HFF-Myc (cell line): ENCODE measurements around the gene ADAMTSL1.

Experiments
- DNase-seq: peaks from one replicate; pipeline ENCODE4 v3.0.0-alpha.2; 2011; ENCODE audit warnings: low read depth; ENCODE audit errors: extremely low read depth
- H3K4me3 ChIP-seq: replicated peaks from 2 replicates; pipeline ENCODE4 v1.5.1; 2011; ENCODE audit warnings: low read depth, mild to moderate bottlenecking, control low read depth, low read length
- TF ChIP-seq, protein P1 (sequence below): IDR thresholded peaks from 2 replicates; pipeline ENCODE4 v1.5.1; 2012; ENCODE audit warnings: mild to moderate bottlenecking, low read depth, low read length, control low read depth; ENCODE audit errors: missing control alignments

The ADAMTSL1 gene

DNA sequence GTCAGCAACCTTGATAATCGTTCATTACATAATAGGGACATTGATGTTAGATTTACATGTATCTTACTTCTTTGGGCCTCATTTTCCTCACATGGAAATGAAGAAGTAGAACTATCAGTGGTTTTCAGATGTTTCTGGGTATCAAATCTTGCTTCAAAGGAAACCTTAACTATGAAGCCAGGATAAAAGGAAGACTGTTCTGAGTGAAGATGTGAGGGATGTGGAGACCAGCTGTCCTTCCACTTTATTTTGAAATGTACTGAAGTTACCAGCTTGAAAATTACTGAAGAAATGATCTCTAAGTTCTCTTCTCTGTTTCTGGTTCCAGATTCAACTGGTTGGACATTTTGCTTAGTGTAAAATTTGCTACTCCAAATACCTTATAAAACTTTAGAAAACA lies 186.0 kb downstream of the ADAMTSL1 start:
- TF ChIP-seq, protein P1, sequence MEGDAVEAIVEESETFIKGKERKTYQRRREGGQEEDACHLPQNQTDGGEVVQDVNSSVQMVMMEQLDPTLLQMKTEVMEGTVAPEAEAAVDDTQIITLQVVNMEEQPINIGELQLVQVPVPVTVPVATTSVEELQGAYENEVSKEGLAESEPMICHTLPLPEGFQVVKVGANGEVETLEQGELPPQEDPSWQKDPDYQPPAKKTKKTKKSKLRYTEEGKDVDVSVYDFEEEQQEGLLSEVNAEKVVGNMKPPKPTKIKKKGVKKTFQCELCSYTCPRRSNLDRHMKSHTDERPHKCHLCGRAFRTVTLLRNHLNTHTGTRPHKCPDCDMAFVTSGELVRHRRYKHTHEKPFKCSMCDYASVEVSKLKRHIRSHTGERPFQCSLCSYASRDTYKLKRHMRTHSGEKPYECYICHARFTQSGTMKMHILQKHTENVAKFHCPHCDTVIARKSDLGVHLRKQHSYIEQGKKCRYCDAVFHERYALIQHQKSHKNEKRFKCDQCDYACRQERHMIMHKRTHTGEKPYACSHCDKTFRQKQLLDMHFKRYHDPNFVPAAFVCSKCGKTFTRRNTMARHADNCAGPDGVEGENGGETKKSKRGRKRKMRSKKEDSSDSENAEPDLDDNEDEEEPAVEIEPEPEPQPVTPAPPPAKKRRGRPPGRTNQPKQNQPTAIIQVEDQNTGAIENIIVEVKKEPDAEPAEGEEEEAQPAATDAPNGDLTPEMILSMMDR, result no peak
- DNase-seq, result no peak
- H3K4me3 ChIP-seq, result no peak overlapping the region

DNA sequence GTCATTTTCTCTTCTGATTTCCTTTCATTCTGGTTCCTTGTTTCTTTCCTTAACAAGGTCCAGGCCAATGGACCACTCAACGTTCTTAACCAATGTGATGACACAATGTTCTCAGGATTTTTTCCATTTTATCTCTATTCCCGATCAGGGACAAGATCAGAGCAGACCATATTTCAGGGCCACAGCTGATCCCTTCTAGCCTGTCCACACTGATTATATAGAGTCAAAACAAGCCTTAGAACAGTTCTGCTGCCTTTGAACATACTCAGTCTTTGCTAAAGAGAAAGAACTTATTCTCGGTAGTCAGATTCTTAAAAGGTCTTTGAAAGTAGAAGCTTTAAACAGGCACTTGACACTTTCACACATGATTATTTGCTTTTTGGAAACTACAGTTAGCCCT lies 188.4 kb downstream of the ADAMTSL1 start:
- DNase-seq, result no peak
- H3K4me3 ChIP-seq, result no peak overlapping the region
- TF ChIP-seq, protein P1, result no peak

DNA sequence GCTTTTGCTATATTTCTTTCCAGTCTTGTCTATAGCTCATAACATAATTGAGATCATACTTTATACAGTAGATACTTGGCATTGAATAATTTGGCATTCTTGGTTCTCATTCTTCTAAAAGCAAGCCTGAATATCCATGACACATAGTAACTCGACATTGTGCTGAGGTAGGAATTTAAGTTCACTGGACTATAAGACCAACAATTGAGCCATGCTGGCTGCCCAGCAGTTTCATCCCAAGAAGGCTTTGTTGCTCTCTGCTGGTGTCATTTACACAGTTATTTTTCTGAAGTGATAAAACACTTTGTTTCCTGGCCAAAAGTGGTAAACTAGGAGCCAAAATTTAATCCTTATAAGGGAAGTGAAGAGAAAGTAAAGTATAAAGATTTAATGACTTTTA lies 192.0 kb downstream of the ADAMTSL1 start:
- TF ChIP-seq, protein P1, result no peak
- DNase-seq, result no peak

DNA sequence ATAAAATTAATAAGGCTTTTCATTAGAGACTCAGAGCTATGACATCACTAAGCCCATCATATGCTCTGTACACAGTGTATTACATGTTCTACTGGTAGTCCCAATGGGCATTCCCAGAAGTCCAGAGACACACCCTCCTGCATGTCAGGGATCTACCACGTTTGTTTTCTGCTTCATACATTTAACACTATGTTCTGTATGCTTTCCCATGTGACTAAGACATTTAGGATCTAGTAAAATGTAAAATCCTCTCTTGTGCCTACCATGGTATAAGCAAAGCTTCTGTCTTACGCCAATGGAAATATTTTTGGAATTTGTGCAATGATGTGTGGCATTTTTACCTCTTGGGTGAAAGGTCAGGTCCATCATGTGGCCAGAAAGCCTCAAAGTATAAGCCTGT lies 192.4 kb downstream of the ADAMTSL1 start:
- DNase-seq, result no peak
- no peak overlapping the region for H3K4me3 ChIP-seq
- TF ChIP-seq, protein P1, result no peak

More for the DNA sequence above, 192.0 kb downstream of the ADAMTSL1 start:
- no peak overlapping the region for H3K4me3 ChIP-seq

DNA sequence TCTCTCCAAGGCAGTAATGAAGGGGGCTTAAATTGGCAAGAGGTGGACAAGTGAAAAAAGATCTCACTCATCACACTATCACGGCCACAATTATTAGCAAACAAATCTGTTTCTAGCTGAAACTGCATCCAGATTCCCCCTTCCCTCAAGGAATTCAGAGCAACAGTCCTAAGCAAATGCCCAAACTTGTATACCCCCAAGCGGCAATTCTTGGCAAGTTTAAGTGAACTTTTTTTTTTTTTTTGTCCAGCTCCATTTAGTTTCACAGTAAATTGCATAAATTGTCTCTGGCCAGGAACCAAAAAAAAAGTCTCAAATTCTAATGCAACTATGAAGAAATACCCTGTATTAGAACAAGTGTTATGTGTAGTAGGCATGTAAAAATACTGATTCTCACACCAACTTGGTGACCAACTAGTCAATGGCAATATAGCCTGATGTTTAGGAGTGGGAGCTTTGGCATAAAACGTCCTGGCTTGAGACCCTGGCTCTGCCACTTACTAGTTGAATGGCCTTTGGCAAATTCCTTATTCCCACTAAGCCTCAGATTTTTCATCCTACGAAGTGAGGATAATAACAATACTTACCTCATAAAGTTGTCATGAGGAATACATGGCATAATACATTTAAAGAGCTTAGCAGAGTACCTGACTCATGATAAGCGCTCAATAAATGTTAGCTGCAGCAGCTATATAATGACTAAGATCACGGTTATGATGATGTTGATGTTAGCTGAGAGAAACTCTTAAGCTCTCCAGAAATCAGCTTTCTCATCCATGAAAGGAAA lies 193.2 kb downstream of the ADAMTSL1 start:
- no peak for DNase-seq
- TF ChIP-seq, protein P1, result no peak
- H3K4me3 ChIP-seq, result no peak overlapping the region

DNA sequence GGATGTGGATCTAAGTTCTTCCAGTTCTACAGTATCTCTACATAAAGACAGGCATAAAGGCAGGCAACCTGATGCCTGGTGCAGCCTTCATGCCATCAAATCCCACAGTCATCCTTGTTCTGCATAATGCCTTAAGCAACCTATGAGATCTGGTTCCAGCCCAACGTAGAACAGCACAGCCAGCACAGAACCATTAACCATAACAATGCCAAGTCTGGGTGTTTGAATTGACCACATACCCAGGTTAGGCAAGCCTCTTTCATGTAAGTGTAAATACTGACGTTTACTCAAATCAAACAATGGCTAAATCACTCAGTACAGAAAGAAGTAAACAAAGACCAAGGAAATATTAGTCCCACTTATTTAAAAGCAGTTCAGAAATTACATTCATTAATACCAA lies 195.0 kb downstream of the ADAMTSL1 start:
- H3K4me3 ChIP-seq, result no peak overlapping the region
- DNase-seq, result no peak
- TF ChIP-seq, protein P1, result no peak
